Ishikawa (cell line): ENCODE measurements around the gene FAM184A.

Source experiments
- CREB1 ChIP-seq: IDR thresholded peaks from 2 replicates; pipeline ENCODE4 v1.6.1; 2012; ENCODE audit warnings: low read depth
- EP300 ChIP-seq: IDR thresholded peaks from 2 replicates; pipeline ENCODE4 v1.6.1; 2012; ENCODE audit warnings: borderline replicate concordance
- NFIC ChIP-seq: IDR thresholded peaks from 2 replicates; pipeline ENCODE4 v1.6.1; 2012
- RAD21 ChIP-seq: IDR thresholded peaks from 2 replicates; pipeline ENCODE4 v1.6.1; 2012; ENCODE audit warnings: low read depth
- TEAD4 ChIP-seq: IDR thresholded peaks from 2 replicates; pipeline ENCODE4 v1.6.1; 2012

GRCh38 chr6:118993803-118994251 is 84.6 kb downstream of the FAM184A start:
- TF ChIP-seq NFIC, result no peak
- TF ChIP-seq CREB1, result no peak
- no peak for TF ChIP-seq RAD21
- TF ChIP-seq TEAD4, result no peak
- no peak for TF ChIP-seq EP300
